Measurements from ENCODE around the gene CLRN2.

Gene CLRN2

DNA sequence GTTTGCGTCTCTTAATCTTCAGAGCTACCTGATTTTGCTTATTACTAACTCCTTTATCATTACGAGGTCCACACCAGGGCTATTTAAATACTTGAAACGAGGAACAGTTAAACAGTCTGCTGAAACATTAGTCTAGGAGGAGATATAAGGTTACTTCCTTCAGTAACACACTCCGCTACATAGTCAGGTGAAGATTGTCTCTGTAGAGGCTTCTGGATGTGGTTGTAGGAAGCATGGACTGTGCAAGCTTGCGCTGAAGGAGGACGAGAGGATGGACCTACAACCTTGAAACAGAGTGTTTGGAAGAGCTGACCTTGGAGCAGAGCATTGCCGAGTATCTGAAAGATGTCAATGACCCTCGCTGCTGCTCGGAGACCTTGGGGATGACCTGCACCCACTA lies at the start of gene CLRN2:
Gene CLRN2, plus strand, starts transcription at position 301 of the 400 bp plus-strand sequence. CDS start 102 bp downstream, outside the sequence.
- Histone ChIP-seq H3K9ac (ENCODE audit: low read depth, low read length, poor library complexity, severe bottlenecking) (no peak within 1 kb of the TSS), H3K4me3 (ENCODE audit: low read length, poor library complexity, severe bottlenecking) (no peak within 1 kb of the TSS), H3K9me3 (ENCODE audit: insufficient read depth, low read depth, low read length) (no peaks in the 10 kb centered on the region), H4K20me1 (ENCODE audit: insufficient read depth, low read length, poor library complexity, severe bottlenecking) (no peaks in the 10 kb centered on the region), H3K4me2 (ENCODE audit: low read depth, low read length, poor library complexity, severe bottlenecking) (no peak within 1 kb of the TSS), H3K36me3 (ENCODE audit: insufficient read depth, low read length) (no peaks in the 10 kb centered on the region), H3K79me2 (ENCODE audit: insufficient read depth, low read length) (peaks cover 14% of the 10 kb centered on the region), H3K27me3 (ENCODE audit: insufficient read depth, low read length, poor library complexity, severe bottlenecking) (no peaks in the 10 kb centered on the region), H3K4me1 (ENCODE audit: insufficient read depth, low read length, poor library complexity, severe bottlenecking) (peaks cover 4% of the 10 kb centered on the region), H2AFZ (ENCODE audit: low read length) (no peak within 1 kb of the TSS), H3K9me2 (replicated peaks; ENCODE audit: low read depth, low read length) (no peaks in the 10 kb centered on the region), H3F3A (ENCODE audit: low read depth) (no peaks in the 10 kb centered on the region)
- TF ChIP-seq EZH2phosphoT487 (IDR thresholded peaks at IDR 0.05; ENCODE audit: borderline replicate concordance) = no peak
- TF ChIP-seq, protein P1, sequence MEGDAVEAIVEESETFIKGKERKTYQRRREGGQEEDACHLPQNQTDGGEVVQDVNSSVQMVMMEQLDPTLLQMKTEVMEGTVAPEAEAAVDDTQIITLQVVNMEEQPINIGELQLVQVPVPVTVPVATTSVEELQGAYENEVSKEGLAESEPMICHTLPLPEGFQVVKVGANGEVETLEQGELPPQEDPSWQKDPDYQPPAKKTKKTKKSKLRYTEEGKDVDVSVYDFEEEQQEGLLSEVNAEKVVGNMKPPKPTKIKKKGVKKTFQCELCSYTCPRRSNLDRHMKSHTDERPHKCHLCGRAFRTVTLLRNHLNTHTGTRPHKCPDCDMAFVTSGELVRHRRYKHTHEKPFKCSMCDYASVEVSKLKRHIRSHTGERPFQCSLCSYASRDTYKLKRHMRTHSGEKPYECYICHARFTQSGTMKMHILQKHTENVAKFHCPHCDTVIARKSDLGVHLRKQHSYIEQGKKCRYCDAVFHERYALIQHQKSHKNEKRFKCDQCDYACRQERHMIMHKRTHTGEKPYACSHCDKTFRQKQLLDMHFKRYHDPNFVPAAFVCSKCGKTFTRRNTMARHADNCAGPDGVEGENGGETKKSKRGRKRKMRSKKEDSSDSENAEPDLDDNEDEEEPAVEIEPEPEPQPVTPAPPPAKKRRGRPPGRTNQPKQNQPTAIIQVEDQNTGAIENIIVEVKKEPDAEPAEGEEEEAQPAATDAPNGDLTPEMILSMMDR (conservative IDR thresholded peaks at IDR 0.05; ENCODE audit: low read length) = no peak

- Histone ChIP-seq H3K79me2 (ENCODE audit: insufficient read depth, low read length) (no peaks in the 10 kb centered on the region), H3K27me3 (ENCODE audit: insufficient read depth, low read length, poor library complexity, severe bottlenecking) (no peaks in the 10 kb centered on the region), H3K9ac (ENCODE audit: low read depth, low read length, poor library complexity, severe bottlenecking) (no peak overlapping the region)
Observed at GRCh38 chr4:17468619-17469221, 46.2 kb upstream of the CLRN2 start.

DNA sequence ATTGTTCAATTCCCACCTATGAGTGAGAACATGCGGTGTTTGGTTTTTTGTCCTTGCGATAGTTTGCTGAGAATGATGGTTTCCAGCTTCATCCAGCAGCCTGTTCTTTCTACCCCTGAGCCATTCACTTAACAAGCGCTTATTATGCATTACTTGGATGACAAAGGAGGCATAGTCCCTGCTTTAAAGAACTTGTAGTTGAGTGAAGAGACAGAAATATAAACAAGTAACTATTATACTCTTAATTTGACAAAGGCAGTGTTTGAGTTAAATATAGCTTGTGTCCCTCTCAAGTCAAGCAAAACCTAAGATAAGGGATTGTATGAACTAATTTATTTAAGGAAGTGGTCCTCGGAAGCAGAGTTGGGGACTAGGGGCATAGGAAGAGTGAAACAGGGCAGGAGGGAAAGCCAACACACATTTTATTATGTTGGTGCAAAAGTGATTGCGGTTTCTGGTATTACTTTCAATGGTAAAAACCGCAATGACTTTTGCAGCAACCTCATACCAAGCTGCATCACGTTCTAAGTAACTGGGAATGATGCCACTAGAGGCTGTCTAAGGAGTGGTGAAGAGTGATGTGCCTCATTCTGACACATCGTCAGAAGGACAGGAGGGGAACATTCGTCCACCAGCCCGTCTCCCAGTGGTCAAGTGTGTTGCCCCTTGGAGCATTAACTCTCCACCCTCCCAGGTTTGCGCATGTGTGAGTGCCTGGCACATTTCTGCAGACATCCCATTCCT lies 44.9 kb upstream of the CLRN2 start:
- Histone ChIP-seq H3K27me3 (ENCODE audit: insufficient read depth, low read length, poor library complexity, severe bottlenecking) (no peaks in the 10 kb centered on the region), H3K4me1 (ENCODE audit: insufficient read depth, low read length, poor library complexity, severe bottlenecking) (no peaks in the 10 kb centered on the region), H3K9ac (ENCODE audit: low read depth, low read length, poor library complexity, severe bottlenecking) (no peak overlapping the region), H3K4me3 (ENCODE audit: low read length, poor library complexity, severe bottlenecking) (no peak overlapping the region), H3K4me2 (ENCODE audit: low read depth, low read length, poor library complexity, severe bottlenecking) (no peak overlapping the region), H4K20me1 (ENCODE audit: insufficient read depth, low read length, poor library complexity, severe bottlenecking) (no peaks in the 10 kb centered on the region), H2AFZ (ENCODE audit: low read length) (no peak overlapping the region), H3K36me3 (ENCODE audit: insufficient read depth, low read length) (no peaks in the 10 kb centered on the region), H3K79me2 (ENCODE audit: insufficient read depth, low read length) (no peaks in the 10 kb centered on the region), H3K9me3 (ENCODE audit: insufficient read depth, low read depth, low read length) (no peaks in the 10 kb centered on the region), H3K9me2 (replicated peaks; ENCODE audit: low read depth, low read length) (no peaks in the 10 kb centered on the region), H3F3A (ENCODE audit: low read depth) (no peaks in the 10 kb centered on the region)
- TF ChIP-seq, protein P1 (conservative IDR thresholded peaks at IDR 0.05; ENCODE audit: low read length) = no peak
- TF ChIP-seq EZH2phosphoT487 (IDR thresholded peaks at IDR 0.05; ENCODE audit: borderline replicate concordance) = no peak

More at GRCh38 chr4:17468619-17469221, 46.2 kb upstream of the CLRN2 start:
- no peak overlapping the region for H3K4me3 ChIP-seq (ENCODE audit: low read length, poor library complexity, severe bottlenecking)
- TF ChIP-seq EZH2phosphoT487 (IDR thresholded peaks at IDR 0.05; ENCODE audit: borderline replicate concordance) = no peak
- TF ChIP-seq, protein P1 (conservative IDR thresholded peaks at IDR 0.05; ENCODE audit: low read length) = peak; percentile 17; the same call in 1 of the 2 replicates
- no peak overlapping the region for H2AFZ ChIP-seq (ENCODE audit: low read length)
- H3K9me2 ChIP-seq (replicated peaks; ENCODE audit: low read depth, low read length) = no peaks in the 10 kb centered on the region
- H3K9me3 ChIP-seq (ENCODE audit: insufficient read depth, low read depth, low read length) = no peaks in the 10 kb centered on the region
- H3K36me3 ChIP-seq (ENCODE audit: insufficient read depth, low read length) = no peaks in the 10 kb centered on the region
- H3K4me2 ChIP-seq (ENCODE audit: low read depth, low read length, poor library complexity, severe bottlenecking) = no peak overlapping the region
- H4K20me1 ChIP-seq (ENCODE audit: insufficient read depth, low read length, poor library complexity, severe bottlenecking) = no peaks in the 10 kb centered on the region
- H3F3A ChIP-seq (ENCODE audit: low read depth) = no peaks in the 10 kb centered on the region
- no peaks in the 10 kb centered on the region for H3K4me1 ChIP-seq (ENCODE audit: insufficient read depth, low read length, poor library complexity, severe bottlenecking)
